Nephron progenitor cell (in vitro differentiated cells): ENCODE results near the gene MECR.
"Not testable (repeated sequence)": the region's sequence is repeated elsewhere in the genome, so short reads cannot be mapped to it uniquely, and the experiment has no call there.

Source experiments
- DNase-seq: peaks from one replicate; pipeline ENCODE4 v3.0.0; 2021
- H3K27ac Mint-ChIP-seq: 2 replicates; pipeline ENCODE4 v1.8.0; 2021; ENCODE audit warnings: mild to moderate bottlenecking, moderate library complexity, mixed read lengths
- H3K27me3 Mint-ChIP-seq: 2 replicates; pipeline ENCODE4 v1.8.0; 2021; ENCODE audit warnings: mild to moderate bottlenecking, low read depth, mixed read lengths; ENCODE audit not compliant: poor library complexity
- H3K36me3 Mint-ChIP-seq: 2 replicates; pipeline ENCODE4 v1.8.0; 2021; ENCODE audit warnings: low read depth, mixed read lengths
- H3K4me1 Mint-ChIP-seq: 2 replicates; pipeline ENCODE4 v1.8.0; 2021; ENCODE audit warnings: mixed read lengths
- H3K4me3 Mint-ChIP-seq: 2 replicates; pipeline ENCODE4 v1.8.0; 2021; ENCODE audit warnings: mild to moderate bottlenecking, moderate library complexity, mixed read lengths
- H3K9me3 Mint-ChIP-seq: 2 replicates; pipeline ENCODE4 v1.8.0; 2021; ENCODE audit warnings: mild to moderate bottlenecking, moderate library complexity, mixed read lengths
- TF ChIP-seq, protein P1 (sequence below): fragments of 200-600 bp; sonication (generic); IDR thresholded peaks from 2 replicates; pipeline ENCODE4 v1.5.0; 2021; ENCODE audit warnings: antibody characterized with exemption

The MECR gene

DNA sequence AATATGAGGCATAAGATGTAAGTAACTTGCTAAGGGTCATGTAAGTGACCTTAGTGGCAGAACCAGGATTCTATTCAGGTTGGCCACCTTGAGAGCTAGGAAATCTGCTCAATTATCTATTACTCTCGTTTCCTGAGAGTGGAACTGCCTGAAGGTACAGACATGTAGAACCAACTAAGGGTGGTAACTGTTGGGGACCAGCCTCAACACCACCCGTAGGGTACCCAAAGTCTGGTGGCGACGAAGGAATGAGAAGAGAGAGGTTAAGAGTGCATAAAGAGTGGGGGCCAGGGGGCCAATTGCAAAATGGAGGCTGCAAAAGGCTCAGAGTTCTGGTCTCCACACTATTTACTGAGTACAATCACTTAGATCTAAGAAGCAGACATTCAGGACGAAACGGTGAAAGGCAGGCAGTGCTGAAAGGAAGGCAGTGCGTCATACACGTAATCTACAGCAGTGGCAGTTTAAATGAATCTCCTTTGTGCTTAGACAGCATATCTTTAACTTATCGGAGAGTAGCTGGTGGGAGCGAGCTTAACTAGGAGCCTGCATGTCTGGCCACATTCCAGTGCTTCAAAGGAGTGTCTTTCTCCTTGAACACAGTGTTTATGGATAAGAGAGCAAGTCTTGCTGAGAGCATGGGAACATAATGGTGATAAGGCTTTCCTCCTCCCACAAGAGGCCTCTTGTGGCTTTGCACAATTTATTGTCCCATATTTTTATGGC, 74.0 kb downstream of the MECR start:
- Mint-ChIP-seq H3K9me3 (no peaks in the 10 kb centered on the region), H3K36me3 (peaks cover 89% of the 10 kb centered on the region), H3K4me3 (no peak overlapping the region), H3K27ac (peak overlapping the region; percentile 94), H3K27me3 (no peaks in the 10 kb centered on the region), H3K4me1 (peaks cover 15% of the 10 kb centered on the region)
- no peak for DNase-seq
- TF ChIP-seq, protein P1, sequence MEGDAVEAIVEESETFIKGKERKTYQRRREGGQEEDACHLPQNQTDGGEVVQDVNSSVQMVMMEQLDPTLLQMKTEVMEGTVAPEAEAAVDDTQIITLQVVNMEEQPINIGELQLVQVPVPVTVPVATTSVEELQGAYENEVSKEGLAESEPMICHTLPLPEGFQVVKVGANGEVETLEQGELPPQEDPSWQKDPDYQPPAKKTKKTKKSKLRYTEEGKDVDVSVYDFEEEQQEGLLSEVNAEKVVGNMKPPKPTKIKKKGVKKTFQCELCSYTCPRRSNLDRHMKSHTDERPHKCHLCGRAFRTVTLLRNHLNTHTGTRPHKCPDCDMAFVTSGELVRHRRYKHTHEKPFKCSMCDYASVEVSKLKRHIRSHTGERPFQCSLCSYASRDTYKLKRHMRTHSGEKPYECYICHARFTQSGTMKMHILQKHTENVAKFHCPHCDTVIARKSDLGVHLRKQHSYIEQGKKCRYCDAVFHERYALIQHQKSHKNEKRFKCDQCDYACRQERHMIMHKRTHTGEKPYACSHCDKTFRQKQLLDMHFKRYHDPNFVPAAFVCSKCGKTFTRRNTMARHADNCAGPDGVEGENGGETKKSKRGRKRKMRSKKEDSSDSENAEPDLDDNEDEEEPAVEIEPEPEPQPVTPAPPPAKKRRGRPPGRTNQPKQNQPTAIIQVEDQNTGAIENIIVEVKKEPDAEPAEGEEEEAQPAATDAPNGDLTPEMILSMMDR = no peak

DNA sequence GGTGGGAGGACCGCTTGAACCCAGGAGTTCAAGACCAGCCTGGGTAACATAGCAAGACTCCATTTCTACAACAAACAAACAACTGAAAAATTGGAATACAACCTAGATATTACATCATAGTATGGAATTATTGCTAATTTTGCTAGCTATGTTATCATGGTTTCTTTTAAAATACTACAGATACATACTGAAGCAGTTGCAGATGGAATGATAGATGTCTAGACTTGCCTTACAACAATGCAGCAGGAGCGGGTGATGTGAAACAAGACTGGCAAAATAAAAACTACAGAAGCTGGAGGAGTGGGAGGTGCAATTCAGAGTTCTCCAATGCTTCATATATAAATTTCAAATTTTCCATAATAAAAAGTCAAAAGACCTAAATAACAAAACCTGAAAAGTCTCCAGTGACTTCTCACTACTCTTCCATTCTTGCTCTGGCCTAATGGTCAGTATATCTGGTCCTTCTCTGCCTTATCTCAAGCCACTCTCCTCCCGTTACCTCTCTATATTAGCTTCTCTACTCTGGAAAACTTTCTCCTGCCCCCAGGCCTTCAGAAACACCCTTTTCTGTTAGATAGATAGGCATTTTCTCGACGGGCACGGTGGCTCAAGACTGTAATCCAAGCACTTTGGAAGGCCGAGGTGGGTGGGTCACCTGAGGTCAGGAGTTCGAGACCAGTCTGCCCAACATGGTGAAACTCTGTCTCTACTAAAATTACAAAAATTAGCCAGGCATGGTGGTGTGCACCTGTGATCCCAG, 78.5 kb downstream of the MECR start:
- peaks cover 9% of the 10 kb centered on the region for H3K4me1 Mint-ChIP-seq
- TF ChIP-seq, protein P1 = no peak
- no peak overlapping the region for H3K4me3 Mint-ChIP-seq
- no peaks in the 10 kb centered on the region for H3K27me3 Mint-ChIP-seq
- peak overlapping the region; percentile 55 for H3K27ac Mint-ChIP-seq
- peaks cover 96% of the 10 kb centered on the region for H3K36me3 Mint-ChIP-seq
- no peak for DNase-seq
- no peaks in the 10 kb centered on the region for H3K9me3 Mint-ChIP-seq

DNA sequence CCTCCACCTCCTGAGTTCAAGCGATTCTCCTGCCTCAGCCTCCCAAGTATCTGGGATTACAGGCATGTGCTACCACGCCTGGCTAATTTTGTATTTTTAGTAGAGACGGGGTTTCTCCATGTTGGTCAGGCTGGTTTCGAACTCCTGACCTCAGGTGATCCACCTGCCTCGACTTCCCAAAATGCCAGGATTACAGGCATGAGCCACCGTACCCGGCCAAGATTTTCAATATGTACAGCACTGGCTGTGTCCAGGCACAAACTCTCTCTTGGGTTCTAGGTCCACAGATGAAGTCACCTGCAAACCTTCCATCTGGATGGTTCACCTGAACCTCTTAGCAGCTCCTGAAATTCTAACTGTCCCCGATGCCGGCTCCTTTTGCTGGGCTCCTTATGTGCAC, 80.4 kb downstream of the MECR start:
- DNase-seq, H3K4me3 Mint-ChIP-seq, H3K4me1 Mint-ChIP-seq, H3K9me3 Mint-ChIP-seq, H3K27ac Mint-ChIP-seq, H3K27me3 Mint-ChIP-seq: not testable (repeated sequence)
- H3K36me3 Mint-ChIP-seq = peaks cover 98% of the 10 kb centered on the region

DNA sequence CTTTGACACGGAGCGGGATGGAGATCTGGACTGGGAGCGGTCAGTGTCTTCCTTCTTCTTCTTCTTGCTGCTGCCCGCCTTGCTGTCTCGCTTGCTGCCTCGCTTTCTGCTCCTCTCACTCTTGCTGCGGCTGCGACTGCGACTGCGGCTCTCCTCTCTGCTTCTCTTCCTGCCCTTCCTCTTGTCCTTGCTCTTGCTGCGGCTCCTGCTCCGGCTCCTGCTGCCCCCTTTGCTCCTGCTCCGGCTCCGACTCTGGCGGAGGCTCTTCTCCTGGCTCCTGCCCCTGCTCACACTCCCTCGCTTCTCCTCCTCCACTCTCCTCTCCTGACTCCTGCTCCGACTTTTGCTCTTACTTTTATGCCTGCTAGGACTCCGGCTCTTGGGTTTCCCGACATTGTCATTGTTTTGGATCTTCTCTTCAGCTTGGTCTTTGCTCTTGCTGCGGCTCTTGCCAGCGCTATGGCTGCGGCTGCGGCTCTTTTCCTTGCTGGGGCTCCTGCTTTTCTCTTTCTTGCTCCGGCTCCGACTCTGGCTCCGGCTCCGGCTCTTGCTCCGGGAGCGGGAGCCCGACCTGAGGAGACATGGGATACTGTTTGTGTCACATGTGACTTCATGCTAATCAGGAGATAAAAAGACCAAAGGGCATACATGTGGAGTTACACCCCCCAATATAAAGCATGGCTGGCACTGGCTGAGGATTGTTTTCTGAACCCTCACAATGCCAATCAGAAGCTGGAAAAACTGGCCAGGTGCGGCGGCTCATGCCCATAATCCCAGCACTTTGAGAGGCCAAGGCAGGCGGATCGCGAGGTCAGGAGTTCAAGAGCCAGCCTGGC, 81.9 kb downstream of the MECR start:
- TF ChIP-seq, protein P1 = no peak
- peaks cover 95% of the 10 kb centered on the region for H3K36me3 Mint-ChIP-seq
- no peak for DNase-seq
- H3K4me1 Mint-ChIP-seq = no peaks in the 10 kb centered on the region
- H3K9me3 Mint-ChIP-seq = no peaks in the 10 kb centered on the region
- H3K4me3 Mint-ChIP-seq = no peak overlapping the region
- H3K27ac Mint-ChIP-seq = peak overlapping the region; percentile 87
- H3K27me3 Mint-ChIP-seq = no peaks in the 10 kb centered on the region

DNA sequence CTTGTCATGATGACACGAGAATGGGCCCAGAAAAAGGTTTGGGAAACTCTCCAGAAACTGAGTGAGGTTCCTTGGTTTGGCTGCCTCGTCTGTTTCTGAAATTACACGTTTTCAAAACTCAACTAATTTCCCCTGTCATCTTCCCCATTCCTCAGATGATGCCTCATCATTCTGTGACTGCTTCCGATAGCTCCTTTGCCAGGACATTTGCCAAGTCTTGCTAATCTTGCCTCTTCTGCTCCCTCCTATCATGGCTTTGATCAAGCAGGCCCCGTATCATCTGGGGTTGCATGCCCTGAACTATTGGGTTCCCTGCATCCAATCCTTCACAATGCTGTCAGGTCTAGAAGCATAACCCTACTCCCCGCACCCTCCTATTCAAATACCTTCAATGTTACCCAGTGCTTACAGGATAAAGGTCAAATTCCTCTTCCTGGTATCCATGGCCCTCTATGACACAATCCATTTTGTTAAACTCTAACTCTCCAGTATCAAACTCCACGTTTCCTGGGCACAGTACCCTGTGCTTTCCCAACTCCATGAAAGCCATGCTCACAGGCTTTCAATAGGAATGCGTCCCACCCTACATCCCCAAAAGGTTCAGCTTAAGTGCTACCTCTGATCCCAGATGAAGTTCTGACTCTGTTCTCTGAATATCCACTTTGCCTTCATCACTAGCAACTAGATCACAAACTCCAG, 84.8 kb downstream of the MECR start:
- peaks cover 83% of the 10 kb centered on the region for H3K36me3 Mint-ChIP-seq
- H3K4me3 Mint-ChIP-seq = no peak overlapping the region
- TF ChIP-seq, protein P1 = no peak
- no peaks in the 10 kb centered on the region for H3K9me3 Mint-ChIP-seq
- no peaks in the 10 kb centered on the region for H3K27me3 Mint-ChIP-seq
- no peak for DNase-seq
- peak overlapping the region; percentile 82 for H3K27ac Mint-ChIP-seq
- no peaks in the 10 kb centered on the region for H3K4me1 Mint-ChIP-seq

DNA sequence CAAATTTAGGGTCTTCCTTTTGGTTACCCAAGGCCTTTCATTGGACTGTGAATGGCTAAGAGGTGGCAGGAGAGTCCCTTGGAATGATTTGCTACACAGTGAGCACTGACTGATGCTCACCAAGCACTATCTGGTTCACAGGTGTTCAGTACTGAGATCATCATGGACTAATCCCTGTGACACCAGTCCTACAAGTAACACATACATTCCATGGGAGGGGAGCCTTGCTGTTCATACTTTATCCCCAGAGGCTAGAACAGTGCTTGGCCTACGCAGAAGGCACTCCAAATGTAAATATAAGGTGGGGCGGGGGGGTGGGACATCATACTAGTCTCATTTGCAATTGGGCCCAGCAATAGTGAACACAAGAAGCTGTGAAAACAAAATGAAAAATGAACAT, 86.6 kb downstream of the MECR start:
- no peaks in the 10 kb centered on the region for H3K27me3 Mint-ChIP-seq
- no peak overlapping the region for H3K27ac Mint-ChIP-seq
- H3K36me3 Mint-ChIP-seq = peaks cover 66% of the 10 kb centered on the region
- H3K4me3 Mint-ChIP-seq = no peak overlapping the region
- TF ChIP-seq, protein P1 = no peak
- H3K4me1 Mint-ChIP-seq = no peaks in the 10 kb centered on the region
- H3K9me3 Mint-ChIP-seq = no peaks in the 10 kb centered on the region
- DNase-seq = no peak
